Measurements from ENCODE around the gene DIRAS1.
A peak's percentile ranks its signal among the peaks of the same experiment; 100 is the strongest.

DIRAS1 gene
- long read RNA-seq, result 0 reads

- no peak for DNase-seq (ENCODE audit: low read depth in 1 of 2, low spot score in 1 of 2)
- Histone ChIP-seq H3K27ac (replicated peaks) (no peak within 1 kb of the TSS), H3K4me3 (replicated peaks; ENCODE audit: insufficient read depth, low read length) (peak within 1 kb of the TSS; percentile 25), H3K27me3 (ENCODE audit: insufficient read depth, poor library complexity, severe bottlenecking) (peaks cover 16% of the 10 kb centered on the region)
- TF ChIP-seq SPI1 (IDR thresholded peaks at IDR 0.05; ENCODE audit: borderline replicate concordance, low read depth) (no peak), GABPA (IDR thresholded peaks at IDR 0.05; ENCODE audit: low read depth) (no peak), REST (IDR thresholded peaks at IDR 0.05; ENCODE audit: insufficient replicate concordance, low read depth) (peak; percentile 84), POLR2AphosphoS5 (IDR thresholded peaks at IDR 0.05; ENCODE audit: low read depth) (no peak), CTCF (IDR thresholded peaks at IDR 0.05; ENCODE audit: insufficient read depth, low read length) (no peak)
These were observed at the start of gene DIRAS1 for GRCh38 chr19:2720777-2721569. DIRAS1 (minus strand) TSS chr19:2721372; CDS start chr19:2717806, 3,566 bp downstream.

GRCh38 chr19:2770055-2771013 is 49.2 kb upstream of the DIRAS1 start:
- Histone ChIP-seq H3K27me3 (ENCODE audit: insufficient read depth, poor library complexity, severe bottlenecking) (no peaks in the 10 kb centered on the region), H3K4me3 (replicated peaks; ENCODE audit: insufficient read depth, low read length) (no peak overlapping the region), H3K27ac (replicated peaks) (no peak overlapping the region)
- peak in 1 of 2 experiments; percentile 63 for DNase-seq (ENCODE audit: low read depth in 1 of 2, low spot score in 1 of 2)
- TF ChIP-seq GABPA (IDR thresholded peaks at IDR 0.05; ENCODE audit: low read depth) (no peak), CTCF (IDR thresholded peaks at IDR 0.05; ENCODE audit: insufficient read depth, low read length) (no peak), SPI1 (IDR thresholded peaks at IDR 0.05; ENCODE audit: borderline replicate concordance, low read depth) (no peak), POLR2AphosphoS5 (IDR thresholded peaks at IDR 0.05; ENCODE audit: low read depth) (no peak; the same call in 1 of the 2 replicates), REST (IDR thresholded peaks at IDR 0.05; ENCODE audit: insufficient replicate concordance, low read depth) (no peak)

- H3K4me3 ChIP-seq (replicated peaks; ENCODE audit: insufficient read depth, low read length), result no peak overlapping the region
- TF ChIP-seq GABPA (IDR thresholded peaks at IDR 0.05; ENCODE audit: low read depth) (no peak), POLR2AphosphoS5 (IDR thresholded peaks at IDR 0.05; ENCODE audit: low read depth) (no peak), REST (IDR thresholded peaks at IDR 0.05; ENCODE audit: insufficient replicate concordance, low read depth) (no peak), SPI1 (IDR thresholded peaks at IDR 0.05; ENCODE audit: borderline replicate concordance, low read depth) (no peak), CTCF (IDR thresholded peaks at IDR 0.05; ENCODE audit: insufficient read depth, low read length) (no peak)
- H3K27me3 ChIP-seq (ENCODE audit: insufficient read depth, poor library complexity, severe bottlenecking), result no peaks in the 10 kb centered on the region
- no peak overlapping the region for H3K27ac ChIP-seq (replicated peaks)
- no peak for DNase-seq (ENCODE audit: low read depth in 1 of 2, low spot score in 1 of 2)
These were observed 48.0 kb upstream of the DIRAS1 start for GRCh38 chr19:2769218-2769617.

Measured in HL-60 (cell line).